GM21529 (cell line): ENCODE data around the gene PRLR.
"Not testable (repeated sequence)": the region's sequence is repeated elsewhere in the genome, so short reads cannot be mapped to it uniquely, and the experiment has no call there.

Experiments
- ATAC-seq: cut with Tn5 transposase; IDR thresholded peaks from one replicate; pipeline ENCODE4 v1.9.1; 2021; ENCODE audit not compliant: unreplicated experiment

PRLR gene

GRCh38 chr5:35133186-35133585 is 97.1 kb downstream of the PRLR start:
- no peak for ATAC-seq

- no peak for ATAC-seq
Measured at GRCh38 chr5:35131723-35132122, 98.6 kb downstream of the PRLR start.

- ATAC-seq: no peak
Measured at GRCh38 chr5:35129921-35130485, 100.3 kb downstream of the PRLR start.

DNA sequence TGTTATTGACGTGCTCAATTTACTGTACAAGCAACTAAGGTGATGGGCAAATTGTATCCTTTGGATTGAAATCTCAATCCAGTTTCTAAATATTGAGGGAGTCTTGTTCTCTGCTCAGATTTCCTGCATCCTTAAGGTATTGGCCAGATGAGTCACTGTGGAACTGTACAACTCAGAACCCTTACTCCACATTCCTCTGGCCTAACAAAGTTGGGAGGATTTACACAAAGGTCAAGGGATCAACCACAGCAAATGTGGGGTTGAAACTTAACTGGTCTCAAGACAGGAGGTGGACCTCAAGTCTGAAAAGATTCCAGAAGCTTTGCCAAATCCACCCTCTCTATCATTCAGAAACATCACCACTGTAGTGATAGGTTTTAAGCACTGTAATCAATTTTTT is 101.0 kb downstream of the PRLR start:
- ATAC-seq: no peak

DNA sequence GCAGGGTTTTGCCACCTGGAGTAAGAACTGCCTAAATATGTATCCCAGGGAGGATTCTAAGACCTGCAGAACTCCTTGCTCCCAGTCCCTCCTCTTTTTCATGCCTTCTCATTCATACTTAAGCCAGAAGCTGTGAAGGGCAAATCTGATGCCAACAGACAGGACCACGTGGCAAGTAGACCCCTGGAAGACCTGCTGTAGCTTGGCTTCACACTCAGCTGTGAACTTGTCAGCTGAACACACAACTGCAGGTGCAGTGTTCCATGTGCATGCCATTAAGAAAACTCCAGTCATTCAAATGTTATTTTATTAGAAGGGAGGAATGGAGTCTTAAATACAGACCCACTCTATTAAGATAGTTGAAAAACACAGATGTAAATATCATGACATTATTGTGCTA is 103.3 kb downstream of the PRLR start:
- ATAC-seq: no peak

GRCh38 chr5:35125746-35126145 is 104.5 kb downstream of the PRLR start:
- no peak for ATAC-seq

GRCh38 chr5:35124932-35125331 is 105.4 kb downstream of the PRLR start:
- no peak for ATAC-seq

DNA sequence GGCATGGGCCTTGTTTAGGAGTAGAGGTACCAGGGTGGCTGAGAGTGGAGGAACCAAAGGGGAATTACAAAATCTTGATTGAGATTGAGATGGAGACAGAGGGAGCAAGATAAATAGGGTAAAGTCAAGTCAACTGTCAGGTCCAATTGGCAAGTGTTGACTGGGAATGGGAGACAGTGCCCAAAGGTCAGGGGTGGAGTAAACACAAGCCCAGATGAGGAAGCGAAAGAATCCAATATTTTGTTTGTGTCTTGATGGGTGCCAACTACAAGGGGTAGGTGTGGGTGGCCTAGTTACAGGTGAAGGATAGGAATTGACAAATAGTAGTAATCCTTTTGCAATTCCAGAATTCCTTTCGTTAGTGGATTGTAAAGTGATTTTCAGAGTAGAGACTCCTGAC is 107.5 kb downstream of the PRLR start:
- ATAC-seq: no peak

GRCh38 chr5:35120715-35121114 is 109.6 kb downstream of the PRLR start:
- ATAC-seq: no peak

- ATAC-seq: peak; percentile 79
Measured at GRCh38 chr5:35117967-35118366, 112.3 kb downstream of the PRLR start.

- no peak for ATAC-seq
Measured at GRCh38 chr5:35115920-35116319, 114.4 kb downstream of the PRLR start.

DNA sequence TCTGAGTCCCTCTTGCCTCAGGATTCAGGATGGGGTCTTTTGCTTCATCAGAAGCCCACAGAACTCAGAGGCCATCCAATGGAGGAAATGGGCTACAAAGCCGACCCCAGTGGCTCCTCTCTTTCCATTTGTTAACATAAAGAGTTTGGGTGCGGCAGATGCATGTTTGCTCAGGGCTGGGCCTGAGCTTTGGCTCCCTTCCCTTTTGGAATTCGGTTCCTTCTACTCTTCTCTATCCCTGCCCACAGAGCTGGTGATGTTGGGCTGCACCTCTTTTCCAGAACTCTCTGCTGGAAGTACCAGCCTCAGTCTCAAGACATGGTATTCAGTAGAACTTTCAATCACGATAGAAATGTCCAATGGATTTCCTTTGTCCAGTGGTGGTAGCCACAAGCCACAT is 115.6 kb downstream of the PRLR start:
- no peak for ATAC-seq

DNA sequence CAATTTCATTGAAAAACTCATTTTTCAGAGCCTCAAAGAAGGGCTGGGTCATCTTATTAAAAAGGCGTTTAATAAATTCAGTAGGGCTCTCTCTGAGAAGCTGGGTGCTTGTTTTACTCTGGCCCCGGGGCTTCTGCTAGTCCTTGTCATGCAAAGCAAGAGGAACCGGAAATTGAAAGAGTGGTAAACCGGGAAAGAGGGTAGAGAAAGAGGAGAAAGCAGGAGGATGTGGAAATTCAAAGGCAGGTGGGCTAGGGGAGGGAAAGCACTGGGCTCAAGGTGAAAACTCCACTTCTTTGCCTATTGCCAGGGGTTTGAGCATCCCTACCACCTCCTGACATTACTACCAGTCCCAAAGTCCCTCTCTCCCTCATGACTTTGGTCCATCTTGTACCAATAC is 118.0 kb downstream of the PRLR start:
- ATAC-seq: no peak

GRCh38 chr5:35104550-35104949 is 125.7 kb downstream of the PRLR start:
- not testable (repeated sequence) for ATAC-seq

DNA sequence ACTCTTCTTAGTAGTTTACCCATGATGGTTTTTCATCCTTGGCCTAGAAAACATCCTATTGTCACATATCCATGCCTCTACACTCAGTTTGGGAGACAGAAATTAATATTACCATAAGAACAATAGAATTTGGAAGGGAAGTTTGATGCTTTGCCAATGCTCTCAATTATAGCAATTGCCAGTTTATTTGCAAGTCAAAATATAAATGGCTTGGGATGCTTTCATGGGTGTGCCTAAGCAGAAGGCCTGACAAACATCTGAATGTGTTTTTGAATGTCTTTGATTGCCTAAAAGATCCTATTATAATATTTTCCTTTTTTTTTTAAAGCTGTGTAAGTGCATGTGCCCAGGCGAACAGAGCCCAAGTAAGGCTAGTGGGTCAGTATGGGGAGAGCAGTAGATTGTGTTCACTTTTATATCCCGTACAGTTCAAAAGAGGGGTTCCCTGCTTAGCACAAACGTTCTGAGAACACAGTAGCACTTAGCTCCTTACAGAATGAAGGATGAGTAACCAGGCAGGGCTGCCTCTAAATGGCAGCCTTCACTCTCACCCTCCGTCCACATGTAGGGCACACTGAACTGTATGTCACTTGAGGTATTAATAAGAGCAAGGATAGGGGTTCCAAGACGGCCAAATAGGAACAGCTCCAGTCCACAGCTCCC is 126.5 kb downstream of the PRLR start:
- ATAC-seq: no peak

- not testable (repeated sequence) for ATAC-seq
Measured at GRCh38 chr5:35101720-35102119, 128.6 kb downstream of the PRLR start.

DNA sequence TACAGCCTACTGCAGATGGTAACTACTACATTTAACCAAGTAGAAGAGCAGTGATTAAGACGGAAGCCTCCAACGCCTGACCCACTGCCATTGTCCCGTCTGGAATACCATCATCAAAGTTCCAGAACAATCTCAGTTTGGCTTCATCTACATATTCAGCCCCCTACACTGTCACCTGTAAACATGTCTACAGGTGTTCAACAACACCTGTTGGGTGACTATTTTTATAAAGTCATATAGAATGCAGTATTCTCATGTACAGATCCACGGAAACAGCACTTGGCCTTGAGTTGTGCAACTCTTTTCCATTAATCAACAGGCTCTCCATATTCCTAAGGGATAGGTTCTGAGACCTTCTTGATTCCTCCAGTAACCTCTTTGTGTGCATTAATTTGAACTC is 129.3 kb downstream of the PRLR start:
- no peak for ATAC-seq

DNA sequence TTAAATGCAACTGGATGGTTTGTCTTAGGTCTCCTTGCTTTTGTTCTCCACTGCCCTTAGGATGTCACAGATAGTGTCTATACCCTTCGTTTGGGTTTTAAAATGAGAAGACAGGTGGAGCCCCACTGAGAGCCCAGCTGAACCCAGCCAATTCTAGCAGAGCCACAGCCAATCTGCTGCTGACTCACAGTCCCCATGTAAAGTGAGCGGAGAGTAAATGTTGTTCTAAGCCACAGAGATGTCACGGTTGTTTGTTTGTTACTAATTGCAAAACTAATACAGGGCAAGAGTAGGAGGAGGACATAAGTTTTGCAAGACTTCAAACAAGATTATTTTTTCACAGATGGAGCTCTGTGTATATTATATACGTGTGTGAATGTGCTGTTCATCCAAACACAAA is 132.1 kb downstream of the PRLR start:
- ATAC-seq: peak; percentile 67

- ATAC-seq: no peak
Measured at GRCh38 chr5:35096932-35097331, 133.4 kb downstream of the PRLR start.

DNA sequence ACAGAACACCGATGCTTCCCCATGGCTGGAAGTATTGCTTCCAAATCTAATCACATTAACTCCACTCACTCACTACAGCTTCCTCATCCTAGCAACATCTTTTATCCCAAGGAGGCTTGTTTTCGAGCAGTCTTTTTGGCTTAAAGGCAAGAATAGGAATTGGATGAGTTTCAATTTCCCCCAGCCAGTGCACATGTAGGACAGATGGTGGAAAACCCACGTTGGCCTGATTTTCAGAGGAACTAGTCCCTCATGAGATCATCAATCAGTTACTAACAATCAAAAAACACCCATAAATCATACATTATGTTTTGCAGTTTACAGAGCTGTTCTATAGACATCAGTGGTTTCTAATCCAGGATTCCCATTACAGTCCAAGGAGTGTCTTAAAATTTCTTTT is 134.1 kb downstream of the PRLR start:
- no peak for ATAC-seq

- no peak for ATAC-seq
Measured at GRCh38 chr5:35095366-35095765, 134.9 kb downstream of the PRLR start.

- ATAC-seq: no peak
Measured at GRCh38 chr5:35094948-35095347, 135.3 kb downstream of the PRLR start.

DNA sequence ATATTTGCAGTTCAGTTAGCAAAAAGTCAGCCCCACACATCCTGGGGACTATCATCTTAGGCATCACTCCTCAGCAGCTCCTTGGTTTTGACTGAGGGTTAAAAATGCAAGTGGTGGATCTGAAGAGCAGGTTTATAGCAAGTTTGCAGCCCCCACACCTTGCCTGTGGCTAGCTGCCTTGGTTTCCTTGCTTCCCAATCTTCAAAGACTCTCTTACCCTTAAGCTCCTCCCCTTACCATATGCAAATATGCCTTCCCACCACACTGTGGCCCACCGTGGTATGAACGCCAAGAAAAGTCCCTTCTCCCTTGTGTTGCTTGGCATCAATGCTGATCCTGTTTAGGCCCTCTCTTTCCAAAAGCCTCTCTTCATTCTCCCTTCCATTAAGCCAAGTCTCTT is 137.6 kb downstream of the PRLR start:
- ATAC-seq: no peak
